Mammary epithelial cell (primary cell): ENCODE data around the gene ERBB2.

ENCODE experiments used
- EZH2 ChIP-seq: IDR thresholded peaks from 2 replicates; pipeline ENCODE4 v1.6.1; 2012; ENCODE audit warnings: low read length, inconsistent platforms, borderline replicate concordance
- TF ChIP-seq, protein P1 (sequence below), 2 donors: IDR thresholded peaks in 1 of 2; conservative IDR thresholded peaks in 1 of 2; 2 replicates each; pipeline ENCODE4 v1.5.1; 2011 to 2012; ENCODE audit warnings: inconsistent platforms in 2 of 2, low read length in 2 of 2, mild to moderate bottlenecking in 2 of 2, control low read depth in 1 of 2, low read depth in 1 of 2; ENCODE audit not compliant: insufficient read depth in 1 of 2; ENCODE audit errors: extremely low read depth in 1 of 2

DNA sequence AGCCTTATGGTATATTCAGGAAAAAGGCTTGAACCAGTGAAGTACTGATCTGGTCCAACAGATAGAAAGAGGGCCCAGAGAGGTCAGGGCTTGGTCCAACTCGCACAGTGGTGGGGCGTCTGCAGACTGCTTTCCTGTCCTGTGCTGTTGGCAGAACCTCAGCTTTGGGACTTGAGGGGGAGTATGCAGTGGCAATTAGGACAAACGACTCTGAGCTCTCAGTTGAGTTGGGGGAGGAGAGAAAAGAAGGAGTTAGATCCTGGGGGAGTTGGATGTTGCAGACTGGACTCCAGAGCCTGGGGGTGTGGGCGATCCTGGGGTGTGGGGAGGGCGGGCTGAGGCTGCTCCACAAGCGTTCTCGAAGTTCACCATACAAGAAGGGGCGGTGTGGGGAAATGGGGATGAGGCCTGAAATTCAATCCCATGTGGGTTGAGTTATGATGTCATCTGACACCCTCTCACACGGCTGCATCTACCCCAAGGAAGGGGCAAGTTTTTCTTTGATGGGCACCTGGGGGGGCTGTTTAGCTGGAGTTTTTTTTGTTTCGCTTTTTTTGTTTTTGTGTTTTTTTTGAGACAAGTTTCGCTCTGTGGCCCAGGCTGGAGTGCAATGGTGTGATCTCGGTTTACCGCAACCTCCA lies 52.5 kb downstream of the ERBB2 start:
- TF ChIP-seq, protein P1, sequence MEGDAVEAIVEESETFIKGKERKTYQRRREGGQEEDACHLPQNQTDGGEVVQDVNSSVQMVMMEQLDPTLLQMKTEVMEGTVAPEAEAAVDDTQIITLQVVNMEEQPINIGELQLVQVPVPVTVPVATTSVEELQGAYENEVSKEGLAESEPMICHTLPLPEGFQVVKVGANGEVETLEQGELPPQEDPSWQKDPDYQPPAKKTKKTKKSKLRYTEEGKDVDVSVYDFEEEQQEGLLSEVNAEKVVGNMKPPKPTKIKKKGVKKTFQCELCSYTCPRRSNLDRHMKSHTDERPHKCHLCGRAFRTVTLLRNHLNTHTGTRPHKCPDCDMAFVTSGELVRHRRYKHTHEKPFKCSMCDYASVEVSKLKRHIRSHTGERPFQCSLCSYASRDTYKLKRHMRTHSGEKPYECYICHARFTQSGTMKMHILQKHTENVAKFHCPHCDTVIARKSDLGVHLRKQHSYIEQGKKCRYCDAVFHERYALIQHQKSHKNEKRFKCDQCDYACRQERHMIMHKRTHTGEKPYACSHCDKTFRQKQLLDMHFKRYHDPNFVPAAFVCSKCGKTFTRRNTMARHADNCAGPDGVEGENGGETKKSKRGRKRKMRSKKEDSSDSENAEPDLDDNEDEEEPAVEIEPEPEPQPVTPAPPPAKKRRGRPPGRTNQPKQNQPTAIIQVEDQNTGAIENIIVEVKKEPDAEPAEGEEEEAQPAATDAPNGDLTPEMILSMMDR (conservative IDR thresholded peaks at IDR 0.05 in 1 of 2, IDR thresholded peaks at IDR 0.05 in 1 of 2; ENCODE audit: extremely low read depth in 1 of 2, insufficient read depth in 1 of 2, low read depth in 1 of 2, low read length in 2 of 2), result no peak
- TF ChIP-seq EZH2, result no peak
